ENCODE measurements around the gene SVIL.
"Not testable (repeated sequence)": the region's sequence is repeated elsewhere in the genome, so short reads cannot be mapped to it uniquely, and the experiment has no call there.

SVIL gene

DNA sequence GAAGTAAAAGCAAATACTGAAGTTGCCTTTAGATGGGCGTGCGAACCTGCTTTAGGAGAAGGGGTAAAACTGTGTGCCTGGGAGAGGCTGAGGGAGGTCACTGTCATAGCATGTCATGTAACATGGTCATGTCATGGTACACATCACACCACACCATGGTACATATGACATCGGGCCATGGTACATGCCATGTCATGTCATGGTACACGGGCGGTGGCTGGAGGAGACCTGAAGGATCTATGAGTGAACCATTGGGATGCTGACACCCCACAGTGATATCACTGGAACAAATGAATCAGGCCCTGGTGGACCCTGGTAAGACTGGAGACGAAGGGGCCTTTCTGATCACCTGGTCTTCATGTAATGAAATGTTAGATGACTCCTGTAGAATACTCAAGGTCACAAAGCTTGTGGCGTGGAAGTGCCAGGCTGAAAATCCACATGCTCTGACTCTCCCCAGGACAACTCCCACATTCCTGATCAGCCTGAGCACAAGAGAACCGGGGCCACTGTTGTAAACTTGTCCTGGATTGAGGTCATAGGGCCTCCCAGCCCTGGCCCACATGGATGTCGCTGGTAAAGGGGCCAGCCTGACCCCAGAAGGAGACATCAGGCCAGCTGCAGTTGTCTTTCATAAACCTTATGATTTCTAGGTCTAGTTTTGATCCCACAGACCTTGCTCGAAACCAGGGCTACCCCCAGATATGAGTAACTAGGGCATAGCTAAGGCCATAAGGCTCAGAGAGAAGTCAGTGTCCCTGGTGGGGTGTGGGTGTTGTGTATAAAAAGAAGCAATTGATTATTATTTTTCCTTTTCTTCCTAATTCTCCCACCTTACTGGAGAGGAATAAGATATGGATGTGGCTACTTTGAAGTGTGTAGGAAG lies 60.3 kb downstream of the SVIL start:
- not testable (repeated sequence) for DNase-seq (ENCODE audit: low spot score)

- not testable (repeated sequence) for DNase-seq (ENCODE audit: low spot score)
Observed at GRCh38 chr10:29570248-29570647, 64.5 kb downstream of the SVIL start.

DNA sequence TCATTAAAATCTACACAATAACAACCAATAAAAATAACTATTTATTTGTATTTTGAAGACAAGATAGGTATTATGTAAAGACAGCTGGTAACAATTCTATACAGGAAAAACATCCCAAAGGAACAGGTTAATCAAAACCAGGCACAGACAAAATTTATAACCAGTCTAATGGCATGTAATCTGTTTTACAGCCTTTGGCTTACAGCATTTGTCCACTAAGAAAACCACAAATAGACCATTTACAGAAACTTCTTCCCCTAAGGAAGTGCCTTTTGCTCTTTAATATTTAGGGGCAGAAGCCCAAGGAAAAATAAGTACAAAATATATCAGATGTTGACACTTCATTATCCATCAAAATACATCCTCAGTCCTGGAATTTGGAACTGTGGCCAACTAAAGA lies 65.0 kb downstream of the SVIL start:
- no peak for DNase-seq (ENCODE audit: low spot score)

GRCh38 chr10:29567003-29567402 lies 67.8 kb downstream of the SVIL start:
- no peak for DNase-seq (ENCODE audit: low spot score)

DNA sequence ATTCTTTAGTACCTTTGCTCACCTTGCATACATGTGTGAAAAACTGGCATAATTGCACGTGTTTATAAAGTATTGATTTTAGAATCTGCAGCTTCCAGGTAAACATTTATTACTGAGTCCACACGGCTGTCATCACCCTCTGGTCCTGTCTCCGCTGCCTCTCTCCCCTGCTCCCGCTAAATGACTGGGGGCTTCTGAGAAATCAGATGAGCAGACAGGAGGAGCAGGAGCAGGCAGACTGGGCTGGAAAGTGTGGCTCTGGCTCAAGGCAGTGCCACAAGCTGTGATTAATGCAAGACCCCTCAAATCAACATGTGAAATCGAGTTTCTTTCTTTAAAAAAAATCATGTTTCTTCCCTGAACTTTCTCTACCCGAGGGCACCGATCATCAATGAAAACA lies 68.6 kb downstream of the SVIL start:
- DNase-seq (ENCODE audit: low spot score), result not testable (repeated sequence)

DNA sequence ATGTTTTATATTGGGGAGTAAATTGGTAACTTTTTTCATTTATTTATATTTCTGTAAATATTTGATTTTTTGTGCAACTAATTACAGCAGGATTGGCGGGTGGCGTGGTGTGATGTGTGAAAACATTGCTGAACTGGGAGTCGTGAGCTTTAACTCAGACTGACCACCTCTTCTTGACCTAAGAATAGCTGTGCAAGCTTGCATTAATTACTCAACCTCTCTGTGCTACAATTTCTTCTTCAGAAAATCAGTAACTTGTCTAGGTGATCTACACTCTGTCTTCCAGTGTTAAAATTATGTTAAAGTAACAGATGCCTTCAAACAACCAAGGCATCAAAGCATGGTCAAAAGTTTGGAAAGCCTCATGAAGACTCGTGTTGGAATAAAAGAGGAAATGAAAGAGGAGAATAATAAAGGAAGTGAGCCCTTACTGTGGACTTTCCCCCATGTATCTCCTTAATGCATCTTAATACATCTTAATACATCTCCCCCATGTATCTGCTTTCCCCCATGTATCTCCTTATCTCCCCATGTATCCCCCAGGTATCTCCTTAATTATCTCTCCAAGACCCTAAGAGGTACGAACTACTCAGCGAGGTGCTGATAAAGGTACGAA lies 71.2 kb downstream of the SVIL start:
- DNase-seq (ENCODE audit: low spot score), result no peak

DNA sequence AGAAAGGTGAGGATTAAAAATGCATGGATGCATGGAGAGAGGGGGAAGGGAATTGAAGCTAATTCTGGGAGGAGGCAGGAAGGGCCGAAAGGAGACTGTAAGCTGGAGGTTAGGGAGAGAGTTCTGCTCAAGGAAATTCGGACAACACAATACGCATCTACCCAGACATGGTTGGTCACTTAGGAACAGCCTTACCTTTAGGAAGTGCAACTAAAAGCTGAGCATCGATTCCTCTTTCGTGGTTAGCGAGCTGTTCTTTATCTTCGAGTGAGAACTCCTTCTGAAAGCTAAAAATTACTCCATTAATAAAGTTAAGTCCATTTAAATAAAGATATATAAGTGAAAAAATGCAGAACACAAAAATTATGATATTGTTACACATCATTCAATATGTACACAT lies 71.8 kb downstream of the SVIL start:
- not testable (repeated sequence) for DNase-seq (ENCODE audit: low spot score)

DNA sequence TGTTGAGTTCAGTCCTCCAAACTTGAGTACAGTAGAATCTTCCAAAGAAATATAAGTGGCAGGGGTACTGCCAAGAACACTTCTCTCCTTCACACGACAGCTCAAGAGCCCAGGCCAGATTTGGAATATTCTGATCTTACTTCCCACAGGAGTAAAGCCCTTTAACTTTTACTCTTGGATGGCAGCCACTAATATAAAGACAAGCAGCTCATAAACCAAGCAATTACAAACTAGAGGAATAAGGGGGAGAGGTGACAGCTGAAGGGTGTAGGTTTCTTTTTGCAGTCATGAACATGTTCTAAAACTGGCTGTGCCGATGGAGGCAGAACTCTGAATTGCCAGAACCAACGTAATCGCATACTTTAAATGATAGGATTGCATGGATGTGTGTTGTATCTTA lies 74.8 kb downstream of the SVIL start:
- DNase-seq (ENCODE audit: low spot score), result no peak

DNA sequence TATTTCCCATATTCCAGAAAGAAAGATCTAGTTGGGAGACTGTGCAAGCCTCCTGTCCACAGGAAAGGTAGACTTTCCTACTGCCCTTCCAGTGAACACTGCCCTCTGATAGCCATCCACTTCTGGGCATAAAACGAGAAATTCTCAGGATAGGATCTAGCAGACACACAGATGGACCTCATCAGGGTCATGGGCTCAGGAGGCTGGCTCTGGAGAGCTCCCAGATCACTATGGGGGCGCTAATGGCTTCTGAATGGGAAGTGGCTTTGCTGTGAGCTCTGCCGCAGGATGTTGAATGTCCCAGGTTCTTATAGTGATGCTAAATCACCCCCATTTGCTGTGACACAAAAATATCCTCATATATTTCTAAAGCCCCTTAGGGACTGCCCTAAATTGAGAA lies 77.1 kb downstream of the SVIL start:
- DNase-seq (ENCODE audit: low spot score), result no peak

GRCh38 chr10:29555746-29556481 lies 78.9 kb downstream of the SVIL start:
- DNase-seq (ENCODE audit: low spot score), result no peak

GRCh38 chr10:29555091-29555745 lies 79.6 kb downstream of the SVIL start:
- DNase-seq (ENCODE audit: low spot score), result no peak

- DNase-seq (ENCODE audit: low spot score), result no peak
Observed at GRCh38 chr10:29554660-29555059, 80.1 kb downstream of the SVIL start.

- DNase-seq (ENCODE audit: low spot score), result no peak
Observed at GRCh38 chr10:29553544-29554250, 81.1 kb downstream of the SVIL start.

- not testable (repeated sequence) for DNase-seq (ENCODE audit: low spot score)
Observed at GRCh38 chr10:29553116-29553515, 81.7 kb downstream of the SVIL start.

DNA sequence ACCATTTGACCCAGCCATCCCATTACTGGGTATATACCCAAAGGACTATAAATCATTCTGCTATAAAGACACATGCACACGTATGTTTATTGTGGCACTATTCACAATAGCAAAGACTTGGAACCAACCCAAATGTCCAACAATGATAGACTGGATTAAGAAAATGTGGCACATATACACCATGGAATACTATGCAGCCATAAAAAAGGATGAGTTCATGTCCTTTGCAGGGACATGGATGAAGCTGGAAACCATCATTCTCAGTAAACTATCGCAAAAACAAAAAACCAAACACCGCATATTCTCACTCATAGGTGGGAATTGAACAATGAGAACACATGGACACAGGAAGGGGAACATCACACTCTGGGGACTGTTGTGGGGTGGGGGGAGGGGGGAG lies 85.3 kb downstream of the SVIL start:
- not testable (repeated sequence) for DNase-seq (ENCODE audit: low spot score)

- no peak for DNase-seq (ENCODE audit: low spot score)
Observed at GRCh38 chr10:29546773-29547313, 87.9 kb downstream of the SVIL start.

GRCh38 chr10:29545122-29545521 lies 89.6 kb downstream of the SVIL start:
- no peak for DNase-seq (ENCODE audit: low spot score)

DNA sequence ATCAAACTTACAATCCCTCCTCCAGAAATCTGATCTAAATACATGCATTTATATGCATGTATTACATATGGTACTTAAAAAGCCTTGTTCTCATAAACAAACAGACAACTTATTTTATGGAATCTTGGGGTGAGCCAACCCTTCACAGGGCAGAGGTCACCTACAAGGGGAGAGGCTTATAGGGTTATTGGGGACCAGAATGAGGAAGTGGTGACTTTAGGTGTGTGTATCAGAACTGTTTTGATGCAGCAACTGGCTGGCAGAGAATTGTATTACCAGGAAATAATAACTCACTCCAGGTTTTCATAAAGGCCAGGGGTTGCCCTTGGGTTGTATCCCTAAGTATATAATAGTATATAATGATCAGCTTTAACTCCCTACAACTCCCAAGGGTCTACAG lies 91.1 kb downstream of the SVIL start:
- DNase-seq (ENCODE audit: low spot score), result no peak

GRCh38 chr10:29542723-29543122 lies 92.0 kb downstream of the SVIL start:
- DNase-seq (ENCODE audit: low spot score), result no peak

DNA sequence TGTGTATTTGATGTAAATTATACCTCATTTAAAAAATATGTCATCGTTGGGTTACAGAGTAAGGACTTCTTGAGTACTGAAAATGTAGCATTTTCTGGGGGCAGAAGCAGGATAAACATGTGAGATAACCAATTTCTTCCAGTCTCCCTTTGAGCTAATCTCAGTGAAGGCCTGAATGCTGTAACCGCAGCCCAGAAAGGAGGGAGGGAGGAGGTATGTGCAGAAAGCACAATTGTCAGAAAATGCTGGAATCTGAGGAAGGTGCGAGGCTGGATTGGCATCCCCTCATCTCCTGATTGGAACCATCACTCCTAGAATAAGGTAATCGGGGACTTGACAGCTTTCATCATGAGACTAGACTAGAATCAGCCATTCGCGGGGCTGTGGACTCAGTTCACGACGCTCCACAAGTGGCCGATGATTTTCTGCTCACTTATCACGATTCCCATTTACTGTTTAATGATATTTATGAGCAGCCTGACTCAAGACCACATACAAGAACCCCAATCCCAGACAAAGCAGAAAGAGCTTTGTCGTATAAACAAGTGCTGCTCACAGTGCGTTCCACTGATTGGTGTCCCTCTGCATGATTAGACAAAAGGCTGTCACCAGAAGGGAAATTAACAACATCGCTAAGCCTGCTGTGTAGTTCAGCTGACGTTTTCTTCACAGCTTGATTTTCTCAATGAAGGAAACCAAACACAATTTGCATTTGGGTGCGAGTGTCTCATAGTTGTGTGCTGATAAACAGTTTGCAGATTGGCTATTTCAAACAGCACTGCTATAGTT lies 93.2 kb downstream of the SVIL start:
- no peak for DNase-seq (ENCODE audit: low spot score)

- DNase-seq (ENCODE audit: low spot score), result no peak
Observed at GRCh38 chr10:29540016-29540415, 94.8 kb downstream of the SVIL start.
